ENCODE results near the gene ZNF438. TPM values are rescaled to one million over a fixed set of nuclear protein-coding genes. Genes with fewer than 3 reads are reported as not detected.

Gene ZNF438
- total RNA-seq, 1 experiment from 2014 or later, result 0.83 TPM

DNA sequence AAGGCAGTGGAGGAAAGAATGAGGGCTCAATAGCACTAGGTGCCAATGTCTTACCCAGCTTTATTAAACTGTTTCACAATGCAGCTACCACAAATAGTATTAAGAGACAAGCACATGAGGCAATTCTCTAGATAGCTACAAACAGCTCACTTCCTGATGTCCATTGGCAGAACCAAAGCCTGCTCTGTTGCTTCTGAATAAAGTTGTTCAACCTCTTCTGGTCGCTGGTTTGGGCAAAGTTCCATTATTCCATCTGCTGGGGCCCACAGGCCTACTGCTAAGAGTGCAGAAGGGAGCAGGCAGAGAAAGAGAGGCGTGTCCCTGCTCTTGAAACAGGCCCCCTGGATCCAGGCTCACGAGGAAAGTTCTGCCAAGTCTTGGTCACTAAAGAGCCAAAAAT lies 173.9 kb downstream of the ZNF438 start:
- no CpG with 5 or more reads among the region's 3 CpGs for WGBS (ENCODE audit: extremely low coverage, insufficient read length, low lambda C conversion rate)
- Histone ChIP-seq H3K79me2 (ENCODE audit: insufficient read depth, low read length) (no peaks in the 10 kb centered on the region), H3K56ac (ENCODE audit: insufficient read length, low read depth, low read length) (no peak overlapping the region), H3K4me2 (ENCODE audit: insufficient read depth, insufficient read length, low read length) (no peak overlapping the region), H2BK120ac (ENCODE audit: low read depth, low read length, poor library complexity, severe bottlenecking) (no peak overlapping the region), H2BK12ac (ENCODE audit: insufficient read length, low read depth, low read length) (no peak overlapping the region), H2BK5ac (ENCODE audit: insufficient read length, low read length) (no peak overlapping the region), H4K91ac (ENCODE audit: insufficient read length, low read depth, low read length) (no peak overlapping the region), H3T11ph (ENCODE audit: low read length) (no peak overlapping the region), H3K27me3 (ENCODE audit: insufficient read depth, low read length) (no peaks in the 10 kb centered on the region), H3K23ac (ENCODE audit: insufficient read length, low read depth, low read length) (no peak overlapping the region), H3K18ac (ENCODE audit: insufficient read length, low read depth, low read length) (no peak overlapping the region), H3K14ac (ENCODE audit: insufficient read depth, low read length) (no peak overlapping the region), H2BK15ac (ENCODE audit: low read depth, low read length) (no peak overlapping the region), H4K20me1 (ENCODE audit: control insufficient read depth, insufficient read depth, insufficient read length) (no peaks in the 10 kb centered on the region), H2AFZ (ENCODE audit: low read length) (no peak overlapping the region), H2BK20ac (ENCODE audit: low read depth, low read length, poor library complexity, severe bottlenecking) (no peak overlapping the region), H2AK5ac (ENCODE audit: insufficient read length, low read length) (no peak overlapping the region), H3K9me3 (ENCODE audit: control insufficient read depth, low read depth, low read length) (no peaks in the 10 kb centered on the region), H4K5ac (ENCODE audit: insufficient read length, low read depth, low read length) (no peak overlapping the region), H3K4me1 (ENCODE audit: insufficient read depth, low read length) (no peaks in the 10 kb centered on the region; the same call in 1 of the 2 replicates), H4K8ac (replicated peaks; ENCODE audit: insufficient read length, low read depth, low read length) (no peak overlapping the region), H3K27ac (ENCODE audit: insufficient read length, low read depth, low read length) (no peak overlapping the region), H3K79me1 (ENCODE audit: insufficient read depth, low read depth, low read length, poor library complexity, severe bottlenecking) (no peaks in the 10 kb centered on the region), H3K23me2 (ENCODE audit: insufficient read length, low read depth, low read length, poor library complexity, severe bottlenecking) (no peaks in the 10 kb centered on the region), H3K4ac (ENCODE audit: low read depth, low read length) (no peak overlapping the region), H3K9ac (ENCODE audit: extremely low read depth, insufficient read length, low read length) (no peak overlapping the region)
- Mint-ChIP-seq H3K9me3 (no peaks in the 10 kb centered on the region), H3K27ac (no peak overlapping the region; a peak in 1 of 7 replicates), H3K36me3 (ENCODE audit: insufficient read depth in 1 of 3, low read depth in 3 of 3) (no peaks in the 10 kb centered on the region), H3K27me3 (ENCODE audit: low read depth) (no peaks in the 10 kb centered on the region), H3K4me3 (no peak overlapping the region), H3K4me1 (peaks cover 15 to 17% of the 10 kb centered on the region in 2 experiments)
- no peak for DNase-seq
- TF ChIP-seq, protein P1, sequence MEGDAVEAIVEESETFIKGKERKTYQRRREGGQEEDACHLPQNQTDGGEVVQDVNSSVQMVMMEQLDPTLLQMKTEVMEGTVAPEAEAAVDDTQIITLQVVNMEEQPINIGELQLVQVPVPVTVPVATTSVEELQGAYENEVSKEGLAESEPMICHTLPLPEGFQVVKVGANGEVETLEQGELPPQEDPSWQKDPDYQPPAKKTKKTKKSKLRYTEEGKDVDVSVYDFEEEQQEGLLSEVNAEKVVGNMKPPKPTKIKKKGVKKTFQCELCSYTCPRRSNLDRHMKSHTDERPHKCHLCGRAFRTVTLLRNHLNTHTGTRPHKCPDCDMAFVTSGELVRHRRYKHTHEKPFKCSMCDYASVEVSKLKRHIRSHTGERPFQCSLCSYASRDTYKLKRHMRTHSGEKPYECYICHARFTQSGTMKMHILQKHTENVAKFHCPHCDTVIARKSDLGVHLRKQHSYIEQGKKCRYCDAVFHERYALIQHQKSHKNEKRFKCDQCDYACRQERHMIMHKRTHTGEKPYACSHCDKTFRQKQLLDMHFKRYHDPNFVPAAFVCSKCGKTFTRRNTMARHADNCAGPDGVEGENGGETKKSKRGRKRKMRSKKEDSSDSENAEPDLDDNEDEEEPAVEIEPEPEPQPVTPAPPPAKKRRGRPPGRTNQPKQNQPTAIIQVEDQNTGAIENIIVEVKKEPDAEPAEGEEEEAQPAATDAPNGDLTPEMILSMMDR (conservative IDR thresholded peaks at IDR 0.05), result no peak
